Islet precursor cell (in vitro differentiated cells): ENCODE data around the gene LCAT.

ENCODE experiments used
- DNase-seq: peaks from one replicate; pipeline ENCODE4 v3.0.0-alpha.2; 2018

Gene LCAT

DNA sequence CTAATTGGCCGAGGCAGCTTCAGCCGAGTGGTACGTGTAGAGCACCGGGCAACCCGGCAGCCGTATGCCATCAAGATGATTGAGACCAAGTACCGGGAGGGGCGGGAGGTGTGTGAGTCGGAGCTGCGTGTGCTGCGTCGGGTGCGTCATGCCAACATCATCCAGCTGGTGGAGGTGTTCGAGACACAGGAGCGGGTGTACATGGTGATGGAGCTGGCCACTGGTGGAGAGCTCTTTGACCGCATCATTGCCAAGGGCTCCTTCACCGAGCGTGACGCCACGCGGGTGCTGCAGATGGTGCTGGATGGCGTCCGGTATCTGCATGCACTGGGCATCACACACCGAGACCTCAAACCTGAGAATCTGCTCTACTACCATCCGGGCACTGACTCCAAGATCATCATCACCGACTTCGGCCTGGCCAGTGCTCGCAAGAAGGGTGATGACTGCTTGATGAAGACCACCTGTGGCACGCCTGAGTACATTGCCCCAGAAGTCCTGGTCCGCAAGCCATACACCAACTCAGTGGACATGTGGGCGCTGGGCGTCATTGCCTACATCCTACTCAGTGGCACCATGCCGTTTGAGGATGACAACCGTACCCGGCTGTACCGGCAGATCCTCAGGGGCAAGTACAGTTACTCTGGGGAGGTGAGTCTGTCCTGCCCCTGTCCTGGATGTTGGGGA, 34.7 kb downstream of the LCAT start:
- no peak for DNase-seq

DNA sequence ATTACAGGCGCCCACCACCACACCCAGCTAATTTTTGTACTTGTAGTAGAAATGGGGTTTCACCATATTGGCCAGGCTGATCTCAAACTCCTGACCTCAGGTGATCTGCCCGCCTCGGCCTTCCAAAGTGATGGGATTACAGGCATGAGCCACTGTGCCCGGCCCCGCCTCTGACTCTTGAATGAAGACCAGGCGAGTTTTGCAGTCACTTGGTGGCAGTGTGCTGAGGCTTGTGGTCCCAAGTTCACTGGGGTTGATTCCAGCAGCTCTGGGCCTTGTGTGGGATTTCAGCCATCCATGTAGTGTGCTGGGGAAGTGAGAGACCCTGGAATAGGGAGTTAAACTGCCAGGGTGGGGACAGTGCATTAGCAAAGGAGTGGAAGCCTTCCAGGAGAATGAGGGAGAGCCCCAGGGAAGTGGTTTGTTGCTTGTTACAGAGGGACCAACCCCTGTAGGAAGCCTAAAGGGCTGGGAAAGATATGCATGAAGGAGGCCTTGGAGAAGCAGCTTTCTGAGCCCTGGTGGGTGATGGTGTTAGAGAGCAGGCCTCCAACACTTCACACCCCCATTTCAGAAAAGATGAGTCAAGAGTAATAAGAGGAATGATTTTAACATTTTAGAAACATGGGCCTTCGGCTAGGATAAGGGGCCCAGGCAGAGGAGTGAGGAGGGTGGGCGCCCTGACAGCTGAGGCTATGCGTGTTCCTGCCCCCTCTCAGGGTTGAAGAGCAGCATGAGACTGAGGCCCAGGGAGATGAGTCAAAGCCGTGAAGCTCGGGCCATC, 36.3 kb downstream of the LCAT start:
- no peak for DNase-seq

GRCh38 chr16:67902831-67903230, 41.1 kb downstream of the LCAT start:
- no peak for DNase-seq

DNA sequence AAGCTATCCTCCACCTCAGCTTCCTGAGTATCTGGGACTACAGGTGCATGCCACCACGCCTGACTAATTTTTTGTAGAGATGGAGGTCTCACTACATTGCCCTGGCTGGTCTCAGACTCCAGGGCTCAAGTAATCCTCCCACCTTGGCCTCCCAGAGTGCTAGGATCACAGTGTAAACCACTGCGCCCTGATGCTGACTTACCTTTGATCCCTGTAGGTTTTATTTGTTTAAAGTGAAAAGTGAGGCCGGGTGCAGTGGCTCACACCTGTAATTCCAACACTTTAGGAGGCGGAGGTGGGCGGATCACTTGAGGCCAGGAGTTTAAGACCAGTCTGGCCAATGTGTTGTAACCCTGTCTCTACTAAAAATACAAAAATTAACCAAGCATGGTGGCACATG, 42.2 kb downstream of the LCAT start:
- no peak for DNase-seq

GRCh38 chr16:67897231-67897630, 46.7 kb downstream of the LCAT start:
- no peak for DNase-seq

DNA sequence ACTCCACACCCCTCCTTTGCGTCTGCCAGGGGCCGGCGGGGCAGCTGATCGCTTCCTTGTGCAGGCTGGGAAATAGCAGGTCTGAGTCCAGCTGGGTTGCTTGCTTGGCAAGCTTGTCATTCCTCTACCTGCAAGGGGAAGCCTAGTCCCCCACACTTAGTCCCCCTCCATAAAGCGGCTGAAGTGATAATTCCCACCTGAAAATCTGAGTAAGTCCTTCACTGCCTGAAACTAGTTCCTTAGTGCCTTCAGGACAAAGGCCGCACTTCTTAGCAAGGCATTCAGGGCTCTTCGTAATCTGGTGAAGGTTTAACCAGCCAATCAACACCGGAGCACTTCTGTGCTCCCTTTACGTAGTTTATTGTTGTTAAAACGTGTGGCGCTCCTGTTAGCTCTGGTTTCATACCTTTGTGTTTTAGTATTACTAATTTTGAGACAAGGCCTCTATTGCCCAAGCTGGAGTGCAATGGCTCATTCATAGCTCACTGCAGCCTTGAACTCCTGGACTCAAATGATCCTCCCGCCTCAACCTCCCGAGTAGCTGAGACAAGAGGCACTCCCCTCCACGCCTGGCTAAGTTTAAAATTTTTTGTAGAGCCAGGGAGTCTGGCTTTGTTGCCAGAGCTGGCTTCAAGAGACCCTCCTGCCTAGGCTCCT, 50.0 kb downstream of the LCAT start:
- DNase-seq = no peak

GRCh38 chr16:67892899-67893742, 50.8 kb downstream of the LCAT start, which contains the start of gene PSKH1:
PSKH1 (plus strand) TSS chr16:67893254; CDS start chr16:67908750, 15,496 bp downstream.
- peak; percentile 99 for DNase-seq

DNA sequence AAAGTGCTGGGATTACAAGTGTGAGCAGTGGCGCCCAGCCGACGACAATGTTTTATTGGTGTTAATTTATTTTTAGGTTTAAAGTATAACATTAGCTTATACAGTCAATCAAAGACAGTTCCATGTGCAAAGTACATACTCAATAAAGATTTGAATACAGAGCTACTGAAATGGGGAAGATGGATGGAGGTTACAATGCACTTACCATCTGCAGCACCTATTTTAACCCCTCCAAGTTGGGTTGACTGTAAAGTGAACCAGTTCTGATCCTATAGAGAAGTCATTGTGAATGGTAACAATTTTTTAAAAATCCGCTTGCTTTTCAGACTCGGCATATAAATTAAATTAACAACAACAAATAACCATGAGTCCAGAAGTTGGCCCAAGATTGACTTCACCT, 51.5 kb downstream of the LCAT start:
- DNase-seq = no peak
